Measurements from ENCODE around the gene MAN1A1. TPM values are rescaled to one million over a fixed set of nuclear protein-coding genes. Genes with fewer than 3 reads are reported as not detected.

The MAN1A1 gene
- total and polyA plus RNA-seq, 2 experiments from 2014 or later = 2.0 to 8.7 TPM

GRCh38 chr6:119172824-119173223 lies 176.7 kb downstream of the MAN1A1 start:
- H3K27ac ChIP-seq (ENCODE audit: low read depth) = no peak overlapping the region
- Mint-ChIP-seq H3K4me1 (no peaks in the 10 kb centered on the region), H3K27ac (no peak overlapping the region), H3K36me3 (ENCODE audit: low read depth) (no peaks in the 10 kb centered on the region), H3K4me3 (no peak overlapping the region), H3K9me3 (no peaks in the 10 kb centered on the region), H3K27me3 (ENCODE audit: insufficient read depth, low read depth, poor library complexity) (no peaks in the 10 kb centered on the region)
- H3K9me2 ChIP-seq (ENCODE audit: insufficient read depth) = no peaks in the 10 kb centered on the region
- TF ChIP-seq NANOG (IDR thresholded peaks at IDR 0.05; ENCODE audit: borderline replicate concordance) (no peak), STAT1 (IDR thresholded peaks at IDR 0.05; ENCODE audit: unreplicated experiment) (no peak), POLR2AphosphoS5 (IDR thresholded peaks at IDR 0.05; ENCODE audit: low read depth) (no peak)
- H4K20me1 ChIP-seq (replicated peaks; ENCODE audit: insufficient read depth) = no peaks in the 10 kb centered on the region
- H3K4me3 ChIP-seq = no peak overlapping the region
- H3K36me3 ChIP-seq (ENCODE audit: insufficient read depth) = no peaks in the 10 kb centered on the region
- no peak overlapping the region for H3K4me2 ChIP-seq
- no peak for ATAC-seq
- H3K27me3 ChIP-seq (ENCODE audit: insufficient read depth) = no peaks in the 10 kb centered on the region
- DNase-seq (ENCODE audit: low spot score) = no peak
- H3K4me1 ChIP-seq (ENCODE audit: insufficient read depth) = no peaks in the 10 kb centered on the region
- H2AFZ ChIP-seq = no peak overlapping the region
- no peaks in the 10 kb centered on the region for H3K79me2 ChIP-seq (replicated peaks; ENCODE audit: insufficient read depth)
- H3F3A ChIP-seq (replicated peaks; ENCODE audit: low read depth) = no peaks in the 10 kb centered on the region

GRCh38 chr6:119171864-119172588 lies 177.5 kb downstream of the MAN1A1 start:
- Histone ChIP-seq H3K4me3 (no peak overlapping the region), H3K27ac (ENCODE audit: low read depth) (no peak overlapping the region), H3K27me3 (ENCODE audit: insufficient read depth) (no peaks in the 10 kb centered on the region), H2AFZ (no peak overlapping the region), H3K36me3 (ENCODE audit: insufficient read depth) (no peaks in the 10 kb centered on the region), H3K79me2 (replicated peaks; ENCODE audit: insufficient read depth) (no peaks in the 10 kb centered on the region), H4K20me1 (replicated peaks; ENCODE audit: insufficient read depth) (no peaks in the 10 kb centered on the region), H3F3A (replicated peaks; ENCODE audit: low read depth) (no peaks in the 10 kb centered on the region), H3K9me2 (ENCODE audit: insufficient read depth) (no peaks in the 10 kb centered on the region), H3K4me2 (no peak overlapping the region), H3K4me1 (ENCODE audit: insufficient read depth) (no peaks in the 10 kb centered on the region)
- no peak for TF ChIP-seq CTCF (conservative IDR thresholded peaks at IDR 0.05; ENCODE audit: low read depth in 2 of 2)
- no peak overlapping the region for H3K4me3 Mint-ChIP-seq
- no peaks in the 10 kb centered on the region for H3K27me3 Mint-ChIP-seq (ENCODE audit: insufficient read depth, low read depth, poor library complexity)
- DNase-seq (ENCODE audit: low spot score) (no peak), ATAC-seq (no peak)
- H3K27ac Mint-ChIP-seq = no peak overlapping the region
- H3K9me3 Mint-ChIP-seq = no peaks in the 10 kb centered on the region
- no peaks in the 10 kb centered on the region for H3K36me3 Mint-ChIP-seq (ENCODE audit: low read depth)
- H3K4me1 Mint-ChIP-seq = no peaks in the 10 kb centered on the region

- Histone ChIP-seq H3K27ac (ENCODE audit: low read depth) (no peak overlapping the region), H3K79me2 (replicated peaks; ENCODE audit: insufficient read depth) (no peaks in the 10 kb centered on the region), H3K27me3 (ENCODE audit: insufficient read depth) (no peaks in the 10 kb centered on the region), H3K36me3 (ENCODE audit: insufficient read depth) (no peaks in the 10 kb centered on the region), H3K4me1 (ENCODE audit: insufficient read depth) (no peaks in the 10 kb centered on the region), H4K20me1 (replicated peaks; ENCODE audit: insufficient read depth) (no peaks in the 10 kb centered on the region), H3K4me3 (no peak overlapping the region), H3K9me2 (ENCODE audit: insufficient read depth) (no peaks in the 10 kb centered on the region), H3F3A (replicated peaks; ENCODE audit: low read depth) (no peaks in the 10 kb centered on the region), H3K4me2 (no peak overlapping the region), H2AFZ (no peak overlapping the region)
- Mint-ChIP-seq H3K4me1 (no peaks in the 10 kb centered on the region), H3K4me3 (no peak overlapping the region), H3K27ac (no peak overlapping the region), H3K27me3 (ENCODE audit: insufficient read depth, low read depth, poor library complexity) (no peaks in the 10 kb centered on the region), H3K36me3 (ENCODE audit: low read depth) (no peaks in the 10 kb centered on the region), H3K9me3 (no peaks in the 10 kb centered on the region)
- ATAC-seq = no peak
- DNase-seq (ENCODE audit: low spot score) = no peak
- TF ChIP-seq JUNB (IDR thresholded peaks at IDR 0.05; ENCODE audit: unreplicated experiment) (no peak), REST (IDR thresholded peaks at IDR 0.05; ENCODE audit: unreplicated experiment) (no peak), POLR2AphosphoS5 (IDR thresholded peaks at IDR 0.05; ENCODE audit: low read depth) (no peak), ZNF331 (CRISPR knock-in tag; IDR thresholded peaks at IDR 0.05; ENCODE audit: low read depth) (no peak), EZH2phosphoT487 (IDR thresholded peaks at IDR 0.05; ENCODE audit: unreplicated experiment) (no peak)
Measured at GRCh38 chr6:119171088-119171841, 178.3 kb downstream of the MAN1A1 start.
